Glomerular endothelial cell (primary cell): ENCODE measurements around the gene HSH2D. TPM values are rescaled to one million over a fixed set of nuclear protein-coding genes. Genes with fewer than 3 reads are reported as not detected.
A peak's percentile ranks its signal among the peaks of the same experiment; 100 is the strongest.
"Not testable (repeated sequence)": the region's sequence is repeated elsewhere in the genome, so short reads cannot be mapped to it uniquely, and the experiment has no call there.

ENCODE experiments used
- DNase-seq: peaks from one replicate; pipeline ENCODE4 v3.0.0-alpha.2; 2011; ENCODE audit warnings: low read depth, low spot score; ENCODE audit errors: extremely low read depth
- total RNA-seq: library from RNA; depleted of rRNA; stranded (reverse); fragments of >200 nt; gene quantifications from 2 replicates; pipeline ENCODE4 v1.2.3, GENCODE V29; 2015

Gene HSH2D
- total RNA-seq = not detected in 2 replicates

- no peak for DNase-seq
Observed at GRCh38 chr19:16143399-16144215, at the start of gene HSH2D. Gene HSH2D (plus strand): TSS chr19:16143685. CDS start chr19:16148751, 5,066 bp downstream.

- DNase-seq = no peak
Observed at GRCh38 chr19:16094360-16095070, 49.0 kb upstream of the HSH2D start.

- no peak for DNase-seq
Observed at GRCh38 chr19:16095071-16095571, 48.4 kb upstream of the HSH2D start.

GRCh38 chr19:16096280-16096855 is 47.1 kb upstream of the HSH2D start:
- no peak for DNase-seq

- no peak for DNase-seq
Observed at GRCh38 chr19:16098416-16098768, 45.1 kb upstream of the HSH2D start.

GRCh38 chr19:16098821-16099220 is 44.7 kb upstream of the HSH2D start:
- DNase-seq = no peak

GRCh38 chr19:16099314-16099965 is 44.0 kb upstream of the HSH2D start:
- not testable (repeated sequence) for DNase-seq

GRCh38 chr19:16100524-16100923 is 43.0 kb upstream of the HSH2D start:
- DNase-seq = no peak

GRCh38 chr19:16104722-16105121 is 38.8 kb upstream of the HSH2D start:
- no peak for DNase-seq

- no peak for DNase-seq
Observed at GRCh38 chr19:16106121-16106520, 37.4 kb upstream of the HSH2D start.

- DNase-seq = peak; percentile 70
Observed at GRCh38 chr19:16111160-16111908, 32.2 kb upstream of the HSH2D start, which contains the start of gene RAB8A. Gene RAB8A (plus strand): TSS chr19:16111889. CDS start chr19:16111902, 13 bp downstream.

GRCh38 chr19:16111909-16112752 is 31.4 kb upstream of the HSH2D start:
- DNase-seq = no peak

GRCh38 chr19:16112778-16113177 is 30.7 kb upstream of the HSH2D start:
- no peak for DNase-seq

GRCh38 chr19:16113727-16114126 is 29.8 kb upstream of the HSH2D start:
- DNase-seq = no peak

- no peak for DNase-seq
Observed at GRCh38 chr19:16115301-16116039, 28.0 kb upstream of the HSH2D start.

- no peak for DNase-seq
Observed at GRCh38 chr19:16116067-16116466, 27.4 kb upstream of the HSH2D start.

GRCh38 chr19:16117594-16118033 is 25.9 kb upstream of the HSH2D start:
- DNase-seq = no peak

GRCh38 chr19:16118489-16119033 is 24.9 kb upstream of the HSH2D start:
- DNase-seq = no peak
